Measurements from ENCODE around the gene TRAPPC3. TPM values are rescaled to one million over a fixed set of nuclear protein-coding genes. Genes with fewer than 3 reads are reported as not detected.

The TRAPPC3 gene
- total RNA-seq, 1 experiment from 2014 or later = 52.7 TPM

- H3K27ac Mint-ChIP-seq = 0 out of 7 replicates have a peak overlapping the region, but pooled peaks of 1 of the 3 experiments have one; percentile 16
- H2AFZ ChIP-seq (ENCODE audit: low read length) = no peak overlapping the region
Observed at GRCh38 chr1:36134505-36135329, 14.6 kb downstream of the TRAPPC3 start.

More at GRCh38 chr1:36134505-36135329, 14.6 kb downstream of the TRAPPC3 start:
- Histone ChIP-seq H4K20me1 (ENCODE audit: control insufficient read depth, insufficient read depth, insufficient read length) (no peaks in the 10 kb centered on the region), H3K4ac (ENCODE audit: low read depth, low read length) (no peak overlapping the region), H3K23me2 (ENCODE audit: insufficient read length, low read depth, low read length, poor library complexity, severe bottlenecking) (no peaks in the 10 kb centered on the region), H3K79me1 (ENCODE audit: insufficient read depth, low read depth, low read length, poor library complexity, severe bottlenecking) (no peaks in the 10 kb centered on the region), H2BK20ac (ENCODE audit: low read depth, low read length, poor library complexity, severe bottlenecking) (no peak overlapping the region), H3K18ac (ENCODE audit: insufficient read length, low read depth, low read length) (no peak overlapping the region), H3K9me3 (ENCODE audit: control insufficient read depth, low read depth, low read length) (no peaks in the 10 kb centered on the region), H2BK12ac (ENCODE audit: insufficient read length, low read depth, low read length) (no peak overlapping the region), H2BK120ac (ENCODE audit: low read depth, low read length, poor library complexity, severe bottlenecking) (no peak overlapping the region), H3K9ac (ENCODE audit: extremely low read depth, insufficient read length, low read length) (no peak overlapping the region), H3K23ac (ENCODE audit: insufficient read length, low read depth, low read length) (no peak overlapping the region), H3K14ac (ENCODE audit: insufficient read depth, low read length) (no peak overlapping the region), H3K79me2 (ENCODE audit: insufficient read depth, low read length) (no peaks in the 10 kb centered on the region), H2BK15ac (ENCODE audit: low read depth, low read length) (no peak overlapping the region), H3T11ph (ENCODE audit: low read length) (no peak overlapping the region), H2BK5ac (ENCODE audit: insufficient read length, low read length) (no peak overlapping the region), H3K4me1 (ENCODE audit: insufficient read depth, low read length) (0 out of 2 replicates have a peak, but pooled peaks cover 2% of the 10 kb centered on the region), H2AK5ac (ENCODE audit: insufficient read length, low read length) (no peak overlapping the region), H3K27me3 (ENCODE audit: insufficient read depth, low read length) (no peaks in the 10 kb centered on the region), H3K27ac (ENCODE audit: insufficient read length, low read depth, low read length) (no peak overlapping the region), H4K91ac (ENCODE audit: insufficient read length, low read depth, low read length) (no peak overlapping the region), H3K4me2 (ENCODE audit: insufficient read depth, insufficient read length, low read length) (no peak overlapping the region), H3K56ac (ENCODE audit: insufficient read length, low read depth, low read length) (no peak overlapping the region), H4K8ac (replicated peaks; ENCODE audit: insufficient read length, low read depth, low read length) (no peak overlapping the region), H4K5ac (ENCODE audit: insufficient read length, low read depth, low read length) (no peak overlapping the region)
- H3K4me3 Mint-ChIP-seq = no peak overlapping the region
- no CpG with 5 or more reads among the region's 7 CpGs for whole genome bisulfite sequencing (ENCODE audit: extremely low coverage, insufficient read length, low lambda C conversion rate)
- H3K9me3 Mint-ChIP-seq = no peaks in the 10 kb centered on the region
- peaks cover 6 to 12% of the 10 kb centered on the region in 2 experiments for H3K4me1 Mint-ChIP-seq
- TF ChIP-seq CTCF (conservative IDR thresholded peaks at IDR 0.05) = peak; percentile 94
- H3K27me3 Mint-ChIP-seq (ENCODE audit: low read depth) = no peaks in the 10 kb centered on the region; the same call in 1 of the 2 replicates
- peak; percentile 83 for DNase-seq
- peaks cover 6 to 28% (median 15%) of the 10 kb centered on the region in 3 experiments; a peak in 6 of 7 replicates for H3K36me3 Mint-ChIP-seq (ENCODE audit: insufficient read depth in 1 of 3, low read depth in 3 of 3)
